ENCODE data around the gene RING1. TPM values are rescaled to one million over a fixed set of nuclear protein-coding genes. Genes with fewer than 3 reads are reported as not detected.

The RING1 gene
- total RNA-seq, 1 experiment from 2014 or later, result 31.0 TPM

- no peak overlapping the region for H3K23ac ChIP-seq (ENCODE audit: insufficient read length, low read depth, low read length)
- H3K4me3 Mint-ChIP-seq, result no peak overlapping the region
- no peak overlapping the region for H2AK5ac ChIP-seq (ENCODE audit: insufficient read length, low read length)
- no peak overlapping the region for H2BK5ac ChIP-seq (ENCODE audit: insufficient read length, low read length)
- H3K4me1 Mint-ChIP-seq, result peaks cover 11% of the 10 kb centered on the region in 2 experiments
- no peak overlapping the region for H2BK120ac ChIP-seq (ENCODE audit: low read depth, low read length, poor library complexity, severe bottlenecking)
- no peak overlapping the region for H3K27ac ChIP-seq (ENCODE audit: insufficient read length, low read depth, low read length)
- no peak overlapping the region for H2BK12ac ChIP-seq (ENCODE audit: insufficient read length, low read depth, low read length)
- no peaks in the 10 kb centered on the region for H3K23me2 ChIP-seq (ENCODE audit: insufficient read length, low read depth, low read length, poor library complexity, severe bottlenecking)
- H2BK15ac ChIP-seq (ENCODE audit: low read depth, low read length), result no peak overlapping the region
- H3T11ph ChIP-seq (ENCODE audit: low read length), result no peak overlapping the region
- no peak overlapping the region for H3K56ac ChIP-seq (ENCODE audit: insufficient read length, low read depth, low read length)
- DNase-seq, result no peak
- no peak overlapping the region for H4K91ac ChIP-seq (ENCODE audit: insufficient read length, low read depth, low read length)
- H3K27me3 ChIP-seq (ENCODE audit: insufficient read depth, low read length), result no peaks in the 10 kb centered on the region
- peaks cover 3% of the 10 kb centered on the region; the same call in 1 of the 2 replicates for H3K4me1 ChIP-seq (ENCODE audit: insufficient read depth, low read length)
- H3K14ac ChIP-seq (ENCODE audit: insufficient read depth, low read length), result no peak overlapping the region
- no peak overlapping the region for H3K18ac ChIP-seq (ENCODE audit: insufficient read length, low read depth, low read length)
- H3K79me1 ChIP-seq (ENCODE audit: insufficient read depth, low read depth, low read length, poor library complexity, severe bottlenecking), result no peaks in the 10 kb centered on the region
- no peaks in the 10 kb centered on the region for H3K9me3 ChIP-seq (ENCODE audit: control insufficient read depth, low read depth, low read length)
- H3K9me3 Mint-ChIP-seq, result no peaks in the 10 kb centered on the region
- no peak overlapping the region for H3K9ac ChIP-seq (ENCODE audit: extremely low read depth, insufficient read length, low read length)
- H4K5ac ChIP-seq (ENCODE audit: insufficient read length, low read depth, low read length), result no peak overlapping the region
- no peak overlapping the region for H2BK20ac ChIP-seq (ENCODE audit: low read depth, low read length, poor library complexity, severe bottlenecking)
- no peak for TF ChIP-seq CTCF (conservative IDR thresholded peaks at IDR 0.05)
- H3K4ac ChIP-seq (ENCODE audit: low read depth, low read length), result no peak overlapping the region
- no peak overlapping the region for H3K27ac Mint-ChIP-seq
- peaks cover 68% of the 10 kb centered on the region for H3K27me3 Mint-ChIP-seq (ENCODE audit: low read depth)
- no peak overlapping the region for H3K4me2 ChIP-seq (ENCODE audit: insufficient read depth, insufficient read length, low read length)
- no peaks in the 10 kb centered on the region for H3K79me2 ChIP-seq (ENCODE audit: insufficient read depth, low read length)
- no peak overlapping the region for H2AFZ ChIP-seq (ENCODE audit: low read length)
- H4K20me1 ChIP-seq (ENCODE audit: control insufficient read depth, insufficient read depth, insufficient read length), result no peaks in the 10 kb centered on the region
- H4K8ac ChIP-seq (replicated peaks; ENCODE audit: insufficient read length, low read depth, low read length), result no peak overlapping the region
- H3K36me3 Mint-ChIP-seq (ENCODE audit: insufficient read depth in 1 of 3, low read depth in 3 of 3), result no peaks in the 10 kb centered on the region
Measured at GRCh38 chr6:33236328-33236727, 28.0 kb downstream of the RING1 start.
